Adrenal gland (tissue), 12 donors: ENCODE results near the gene TBC1D10A. TPM values are rescaled to one million over a fixed set of nuclear protein-coding genes. Genes with fewer than 3 reads are reported as not detected.
A peak's percentile ranks its signal among the peaks of the same experiment; 100 is the strongest.

Experiments used
- DNase-seq, 7 donors: peaks; one replicate each; pipeline ENCODE4 v3.0.0-alpha.2; 2019 to 2020
- H3K27ac ChIP-seq, 5 donors: fragments of 200-600 bp; sonication (generic) in 4 of 5; 1 replicate in 3 of 5; 2 replicates in 2 of 5; pipeline versions ENCODE4 v1.5.1 to v1.8.0; 2016 to 2020; ENCODE audit warnings: mild to moderate bottlenecking in 1 of 5
- H3K27me3 ChIP-seq: fragments of 200-600 bp; 2 replicates; pipeline ENCODE4 v1.8.0; 2021
- H3K36me3 ChIP-seq, 2 donors: fragments of 200-600 bp; replicated peaks in 1 of 2; 1 replicate in 1 of 2; 2 replicates in 1 of 2; pipeline versions ENCODE4 v1.5.1 to v1.8.0; 2018 to 2022
- H3K4me1 ChIP-seq, 2 donors: fragments of 200-600 bp; replicated peaks in 1 of 2; 1 replicate in 1 of 2; 2 replicates in 1 of 2; pipeline versions ENCODE4 v1.5.1 to v1.8.0; 2018 to 2021
- H3K4me3 ChIP-seq, 4 donors: fragments of 200-600 bp; sonication (generic) in 3 of 4; one replicate each; pipeline ENCODE4 v1.5.1; 2016 to 2018
- H3K9me3 ChIP-seq, 3 donors: fragments of 200-600 bp; sonication (generic) in 1 of 3; replicated peaks in 1 of 3; 1 replicate in 2 of 3; 2 replicates in 1 of 3; pipeline versions ENCODE4 v1.5.1 to v1.8.0; 2016 to 2021
- POLR2A ChIP-seq, 2 donors: fragments of 450-650 bp; IDR thresholded peaks; one replicate each; pipeline ENCODE4 v1.6.1; 2017; ENCODE audit warnings: antibody characterized with exemption in 2 of 2, mild to moderate bottlenecking in 2 of 2, moderate library complexity in 1 of 2
- WGBS, 4 donors: extraction: QIAGEN DNeasy Blood & Tissue Kit in 2 of 4; methylation state at CpG; one replicate each; pipeline versions ENCODE4 v1.1.5 to v1.1.7; 2013 to 2017; 5-methylcytosine and 5-hydroxymethylcytosine counted together
- intact Hi-C, 2 donors: fragments of 100-400 bp; cut with DNase I; formaldehyde crosslinking; loops; one replicate each; pipeline versions ENCODE4 v1.14.1 to v1.15.0; 2022 to 2023
- polyA plus RNA-seq, 3 donors: library from polyadenylated mRNA; stranded (reverse); fragments of 200-250 nt in 2 of 3; fragments of 350-450 nt in 1 of 3; fragmentation: Illumina TruSeq in 1 of 3; extraction: RNeasy Lipid Tissue Mini Kit (QIAGEN cat#74804) in 1 of 3; gene quantifications; one replicate each; pipeline ENCODE4 v1.2.3, GENCODE V29; 2013 to 2014
- total RNA-seq, 9 donors: library from RNA; depleted of rRNA in 4 of 9; stranded (reverse); fragments of >200 nt in 4 of 9; fragments of 120-200 nt in 1 of 9; fragmentation: NEBNext Ultra II Directional in 1 of 9; extraction: Animal tissue kit (Norgen Biotek cat#: 25700) in 1 of 9; gene quantifications; one replicate each; pipeline versions ENCODE4 v1.1.0 to v1.2.4, GENCODE V29; 2013 to 2023
- TF ChIP-seq, protein P1 (sequence below), 6 experiments: fragments of 450-650 bp in 4 of 6; fragments of 200-600 bp in 2 of 6; sonication (generic) in 1 of 6; IDR thresholded peaks; 1 replicate in 5 of 6; 2 replicates in 1 of 6; pipeline versions ENCODE4 v1.5.1 to v1.8.0; 2016 to 2021; ENCODE audit warnings: antibody characterized with exemption in 6 of 6, mild to moderate bottlenecking in 2 of 6, moderate library complexity in 1 of 6
- donor health status: healthy with polysubstance abuse.
- donor health status: Bipolar disorder and iron deficiency.
- donor health status: DM: yes; HTN: yes; CAD: no.
- donor health status: DM: no; HTN: no; CAD: no.
- donor health status: DM: no; HTN: no; CAD: no.
- donor health status: DM: yes; HTN: yes; CAD: no.

TBC1D10A gene
- total and polyA plus RNA-seq, 12 donors, result 11.7 to 55.0 (median 29.6) TPM

DNA sequence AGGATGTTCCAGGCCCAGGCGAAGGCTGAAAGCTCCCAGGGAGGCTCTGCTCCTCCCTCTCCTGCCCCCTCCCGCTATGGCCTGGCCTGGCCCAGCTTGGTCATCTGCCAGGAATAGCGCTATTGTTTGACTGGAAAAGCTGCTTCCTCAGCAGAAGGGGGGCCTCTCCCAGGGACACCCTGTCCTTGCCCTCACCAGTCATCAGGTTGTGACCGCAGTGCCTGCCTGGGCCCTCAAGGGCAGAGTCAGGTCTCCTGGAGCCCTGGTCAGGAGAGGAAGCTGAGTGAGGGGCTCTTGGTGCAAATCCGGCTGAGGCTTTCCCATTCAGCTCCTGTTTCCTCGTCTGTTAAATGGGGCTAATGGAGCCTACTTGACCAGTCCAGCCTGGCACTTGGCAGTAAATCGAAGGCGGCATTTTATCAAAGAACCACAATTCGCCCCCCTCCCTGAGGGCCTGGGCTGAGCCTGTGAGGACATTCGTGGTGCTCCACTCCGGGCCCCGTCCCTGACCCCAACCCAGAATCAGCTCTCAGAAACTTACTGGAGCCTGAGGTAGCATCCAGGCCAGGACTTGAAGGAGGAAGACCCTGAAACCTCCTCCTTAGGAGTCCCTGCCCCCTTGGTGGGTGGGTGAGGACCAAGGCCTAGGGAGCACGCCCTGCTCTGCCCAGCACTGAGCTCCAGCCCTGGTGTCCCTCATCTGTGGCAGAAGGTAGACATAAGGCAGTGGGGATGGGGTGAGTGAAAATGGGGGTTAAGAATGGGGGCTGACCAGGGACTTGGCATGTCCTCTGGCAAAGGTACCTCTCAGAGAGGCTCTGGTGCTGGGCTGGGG, 35.5 kb downstream of the TBC1D10A start:
- Histone ChIP-seq H3K27me3 (no peaks in the 10 kb centered on the region), H3K27ac (peak overlapping the region; percentile 71 to 92 (median 87)), H3K36me3 (peaks cover 0 to 46% of the 10 kb centered on the region in 2 donors), H3K9me3 (no peaks in the 10 kb centered on the region), H3K4me1 (peaks cover 30 to 45% of the 10 kb centered on the region in 2 donors), H3K4me3 (no peak overlapping the region)
- WGBS, 4 donors, result 37 to 52% (median 42%) methylated on average over 8 to 13 of the region's 13 CpGs; no CpG with 5 or more reads in 1 of the 4 donors
- DNase-seq, result peak; percentile 86 to 97 (median 95)
- TF ChIP-seq POLR2A (IDR thresholded peaks at IDR 0.05), result no peak
- TF ChIP-seq, protein P1, sequence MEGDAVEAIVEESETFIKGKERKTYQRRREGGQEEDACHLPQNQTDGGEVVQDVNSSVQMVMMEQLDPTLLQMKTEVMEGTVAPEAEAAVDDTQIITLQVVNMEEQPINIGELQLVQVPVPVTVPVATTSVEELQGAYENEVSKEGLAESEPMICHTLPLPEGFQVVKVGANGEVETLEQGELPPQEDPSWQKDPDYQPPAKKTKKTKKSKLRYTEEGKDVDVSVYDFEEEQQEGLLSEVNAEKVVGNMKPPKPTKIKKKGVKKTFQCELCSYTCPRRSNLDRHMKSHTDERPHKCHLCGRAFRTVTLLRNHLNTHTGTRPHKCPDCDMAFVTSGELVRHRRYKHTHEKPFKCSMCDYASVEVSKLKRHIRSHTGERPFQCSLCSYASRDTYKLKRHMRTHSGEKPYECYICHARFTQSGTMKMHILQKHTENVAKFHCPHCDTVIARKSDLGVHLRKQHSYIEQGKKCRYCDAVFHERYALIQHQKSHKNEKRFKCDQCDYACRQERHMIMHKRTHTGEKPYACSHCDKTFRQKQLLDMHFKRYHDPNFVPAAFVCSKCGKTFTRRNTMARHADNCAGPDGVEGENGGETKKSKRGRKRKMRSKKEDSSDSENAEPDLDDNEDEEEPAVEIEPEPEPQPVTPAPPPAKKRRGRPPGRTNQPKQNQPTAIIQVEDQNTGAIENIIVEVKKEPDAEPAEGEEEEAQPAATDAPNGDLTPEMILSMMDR (IDR thresholded peaks at IDR 0.05), result no peak
- intact Hi-C loops, result loop anchor here in 1 of 2 donors (2.0 kb wide), 1 partner anchor 96 kb away; the partner anchor contains the start of gene RNF215

DNA sequence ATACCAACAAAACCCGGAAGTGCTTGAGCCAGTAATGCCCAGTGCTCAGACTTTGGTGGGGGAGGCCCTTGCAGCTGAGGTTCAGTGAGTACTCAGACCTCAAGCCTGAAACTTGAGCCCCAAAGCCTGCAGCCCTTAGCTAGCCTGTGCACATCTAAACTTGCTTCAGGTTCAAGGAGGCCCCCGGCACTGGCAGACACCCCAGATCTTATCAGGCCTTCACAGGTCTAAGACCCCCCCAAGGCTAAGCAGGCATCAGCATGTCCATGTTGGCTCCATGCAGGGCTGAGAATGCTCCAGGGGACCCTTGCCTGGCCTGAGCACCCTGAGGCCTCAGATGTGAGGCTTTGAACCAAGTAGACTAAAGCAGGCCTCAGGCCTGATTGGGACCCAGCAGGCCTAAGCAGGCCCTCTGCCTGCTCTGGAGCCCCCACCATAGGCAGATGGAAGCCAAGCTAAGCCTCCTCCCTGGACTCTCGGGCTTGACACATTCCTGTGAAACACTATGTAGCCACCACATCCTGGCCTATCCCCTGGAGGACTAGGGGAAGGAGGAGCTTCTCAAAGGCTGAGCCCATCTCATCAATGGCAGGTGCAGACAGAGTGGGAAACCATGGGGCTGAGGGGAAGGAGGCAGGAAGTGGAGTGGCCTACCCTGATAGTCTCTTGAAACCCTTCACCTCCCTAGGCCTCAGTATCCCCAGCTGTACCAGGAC, 36.2 kb downstream of the TBC1D10A start:
- Histone ChIP-seq H3K36me3 (peaks cover 0 to 45% of the 10 kb centered on the region in 2 donors), H3K4me3 (no peak overlapping the region), H3K27ac (peak overlapping the region; percentile 71 to 92 (median 87)), H3K27me3 (no peaks in the 10 kb centered on the region), H3K4me1 (peaks cover 30 to 40% of the 10 kb centered on the region in 2 donors), H3K9me3 (no peaks in the 10 kb centered on the region)
- intact Hi-C loops, result loop anchor here in 1 of 2 donors (2.0 kb wide), 1 partner anchor 96 kb away; the partner anchor contains the start of gene RNF215
- no peak for TF ChIP-seq POLR2A (IDR thresholded peaks at IDR 0.05)
- TF ChIP-seq, protein P1 (IDR thresholded peaks at IDR 0.05), result no peak
- WGBS, 4 donors, result 0 to 41% (median 30%) methylated on average over 1 to 3 of the region's 3 CpGs; no CpG with 5 or more reads in 1 of the 4 donors
- peak in 1 of 7 donors; percentile 68 for DNase-seq

DNA sequence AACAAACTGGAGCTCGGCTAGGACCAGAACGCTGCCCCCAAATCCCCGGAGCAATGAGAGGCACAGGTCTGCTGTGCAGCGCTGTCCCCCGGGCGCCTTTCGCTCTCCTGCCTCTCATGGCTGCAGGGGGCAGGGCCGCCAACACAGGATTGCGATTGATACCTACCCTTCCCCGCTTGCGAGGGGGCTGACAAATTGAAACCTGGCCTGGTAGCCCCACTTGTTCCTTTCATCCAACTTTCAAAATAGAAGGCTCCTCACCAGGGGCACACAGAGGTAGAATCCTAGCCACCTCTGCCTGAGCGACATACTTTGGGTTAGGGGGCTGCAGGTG, 36.8 kb downstream of the TBC1D10A start:
- no peaks in the 10 kb centered on the region for H3K27me3 ChIP-seq
- intact Hi-C loops, result loop anchor here (2.0 to 5.0 kb wide), 3 partner anchors 37 to 97 kb away; partner anchors contain the start of genes RNF215 (in 2 of the 2) and TBC1D10A (in 1 of the 2)
- peaks cover 0 to 46% of the 10 kb centered on the region in 2 donors for H3K36me3 ChIP-seq
- no peak for DNase-seq
- no peaks in the 10 kb centered on the region for H3K9me3 ChIP-seq
- peak in 1 of 2 donors; percentile 30 for TF ChIP-seq POLR2A (IDR thresholded peaks at IDR 0.05)
- TF ChIP-seq, protein P1 (IDR thresholded peaks at IDR 0.05), result no peak
- 7 to 27% (median 22%) methylated on average over 3 to 12 of the region's 12 CpGs for WGBS, 4 donors
- H3K4me3 ChIP-seq, result peak overlapping the region in 1 of 4 donors; percentile 52
- H3K4me1 ChIP-seq, result peaks cover 30 to 40% of the 10 kb centered on the region in 2 donors
- peak overlapping the region; percentile 71 to 92 (median 87) for H3K27ac ChIP-seq
